Measurements from ENCODE around the gene PSMD13.

- no peak for TF ChIP-seq CTCF (IDR thresholded peaks at IDR 0.05; ENCODE audit: low read depth, low read length, missing input control)
- no peak for TF ChIP-seq RXRA (IDR thresholded peaks at IDR 0.05)
- no peak for TF ChIP-seq GABPA (IDR thresholded peaks at IDR 0.05 in 1 of 2, conservative IDR thresholded peaks at IDR 0.05 in 1 of 2)
- no peak for TF ChIP-seq YY1 (IDR thresholded peaks at IDR 0.05)
- no peak for TF ChIP-seq MAX (IDR thresholded peaks at IDR 0.05)
- TF ChIP-seq SP1 (IDR thresholded peaks at IDR 0.05) = no peak
- TF ChIP-seq TAF1 (conservative IDR thresholded peaks at IDR 0.05) = no peak
- TF ChIP-seq RAD21 (IDR thresholded peaks at IDR 0.05) = no peak
- no peak for TF ChIP-seq REST (IDR thresholded peaks at IDR 0.05)
- no peak for TF ChIP-seq ZBTB33 (IDR thresholded peaks at IDR 0.05)
- TF ChIP-seq JUND (IDR thresholded peaks at IDR 0.05) = no peak
- TF ChIP-seq ATF3 (IDR thresholded peaks at IDR 0.05) = no peak
- no peak for TF ChIP-seq FOXA2 (IDR thresholded peaks at IDR 0.05)
- TF ChIP-seq NR2F2 (IDR thresholded peaks at IDR 0.05) = no peak
Observed at GRCh38 chr11:232783-233565, 3.8 kb upstream of the PSMD13 start.

Data from liver (tissue), 3 donors.